Glomerular endothelial cell (primary cell): ENCODE data around the gene CRB2. TPM values are rescaled to one million over a fixed set of nuclear protein-coding genes. Genes with fewer than 3 reads are reported as not detected.

Source experiments
- DNase-seq: peaks from one replicate; pipeline ENCODE4 v3.0.0-alpha.2; 2011; ENCODE audit warnings: low read depth, low spot score; ENCODE audit errors: extremely low read depth
- total RNA-seq: library from RNA; depleted of rRNA; stranded (reverse); fragments of >200 nt; gene quantifications from 2 replicates; pipeline ENCODE4 v1.2.3, GENCODE V29; 2015

CRB2 gene
- total RNA-seq, 1 donor from 2014 or later: 0.06 TPM

- no peak for DNase-seq
Observed at GRCh38 chr9:123377211-123377971, 21.4 kb downstream of the CRB2 start.

GRCh38 chr9:123378025-123378424 is 22.0 kb downstream of the CRB2 start:
- DNase-seq: no peak

- DNase-seq: no peak
Observed at GRCh38 chr9:123378956-123379660, 23.1 kb downstream of the CRB2 start.

GRCh38 chr9:123380852-123381705 is 25.1 kb downstream of the CRB2 start:
- DNase-seq: no peak

- DNase-seq: no peak
Observed at GRCh38 chr9:123382653-123383511, 26.9 kb downstream of the CRB2 start.

GRCh38 chr9:123383512-123384170 is 27.6 kb downstream of the CRB2 start:
- DNase-seq: no peak

GRCh38 chr9:123387686-123388085 is 31.7 kb downstream of the CRB2 start:
- no peak for DNase-seq

GRCh38 chr9:123389070-123389469 is 33.1 kb downstream of the CRB2 start:
- no peak for DNase-seq

GRCh38 chr9:123389698-123390097 is 33.7 kb downstream of the CRB2 start:
- DNase-seq: no peak

GRCh38 chr9:123390337-123391135 is 34.5 kb downstream of the CRB2 start:
- DNase-seq: no peak

GRCh38 chr9:123391233-123391632 is 35.2 kb downstream of the CRB2 start:
- no peak for DNase-seq

GRCh38 chr9:123391946-123392345 is 35.9 kb downstream of the CRB2 start:
- DNase-seq: no peak

GRCh38 chr9:123392802-123393201 is 36.8 kb downstream of the CRB2 start:
- no peak for DNase-seq

- no peak for DNase-seq
Observed at GRCh38 chr9:123394291-123395235, 38.6 kb downstream of the CRB2 start.

- DNase-seq: no peak
Observed at GRCh38 chr9:123395276-123395688, 39.3 kb downstream of the CRB2 start.

GRCh38 chr9:123395689-123396511 is 39.9 kb downstream of the CRB2 start:
- no peak for DNase-seq

GRCh38 chr9:123397975-123398374 is 42.0 kb downstream of the CRB2 start:
- DNase-seq: no peak
